ENCODE data around the gene ALPL.

DNA sequence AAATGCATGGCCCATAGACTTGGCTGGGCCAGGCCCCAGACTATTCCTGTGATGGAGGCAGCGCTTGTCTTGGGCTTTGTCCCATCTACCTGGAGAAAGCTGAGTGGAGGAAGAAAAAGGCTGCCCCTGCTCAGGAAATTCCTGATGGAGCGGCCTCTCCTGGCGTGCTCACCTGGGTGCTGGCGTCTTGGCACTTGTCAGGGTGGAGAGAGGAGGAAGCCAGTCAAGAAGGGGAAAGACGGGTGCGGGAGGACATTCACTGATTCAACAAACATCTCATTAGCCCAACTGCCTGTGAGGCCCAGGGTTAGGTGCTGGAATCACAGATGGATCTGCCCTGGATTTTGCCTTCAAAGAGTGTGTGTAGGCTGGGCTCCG is 16.1 kb downstream of the ALPL start:
- no peak for TF ChIP-seq EZH2 (IDR thresholded peaks at IDR 0.05; ENCODE audit: borderline replicate concordance, insufficient read depth, low read length, poor library complexity, severe bottlenecking)
- TF ChIP-seq, protein P1, sequence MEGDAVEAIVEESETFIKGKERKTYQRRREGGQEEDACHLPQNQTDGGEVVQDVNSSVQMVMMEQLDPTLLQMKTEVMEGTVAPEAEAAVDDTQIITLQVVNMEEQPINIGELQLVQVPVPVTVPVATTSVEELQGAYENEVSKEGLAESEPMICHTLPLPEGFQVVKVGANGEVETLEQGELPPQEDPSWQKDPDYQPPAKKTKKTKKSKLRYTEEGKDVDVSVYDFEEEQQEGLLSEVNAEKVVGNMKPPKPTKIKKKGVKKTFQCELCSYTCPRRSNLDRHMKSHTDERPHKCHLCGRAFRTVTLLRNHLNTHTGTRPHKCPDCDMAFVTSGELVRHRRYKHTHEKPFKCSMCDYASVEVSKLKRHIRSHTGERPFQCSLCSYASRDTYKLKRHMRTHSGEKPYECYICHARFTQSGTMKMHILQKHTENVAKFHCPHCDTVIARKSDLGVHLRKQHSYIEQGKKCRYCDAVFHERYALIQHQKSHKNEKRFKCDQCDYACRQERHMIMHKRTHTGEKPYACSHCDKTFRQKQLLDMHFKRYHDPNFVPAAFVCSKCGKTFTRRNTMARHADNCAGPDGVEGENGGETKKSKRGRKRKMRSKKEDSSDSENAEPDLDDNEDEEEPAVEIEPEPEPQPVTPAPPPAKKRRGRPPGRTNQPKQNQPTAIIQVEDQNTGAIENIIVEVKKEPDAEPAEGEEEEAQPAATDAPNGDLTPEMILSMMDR (IDR thresholded peaks at IDR 0.05; ENCODE audit: poor library complexity, severe bottlenecking) = no peak
- TF ChIP-seq, protein P2, sequence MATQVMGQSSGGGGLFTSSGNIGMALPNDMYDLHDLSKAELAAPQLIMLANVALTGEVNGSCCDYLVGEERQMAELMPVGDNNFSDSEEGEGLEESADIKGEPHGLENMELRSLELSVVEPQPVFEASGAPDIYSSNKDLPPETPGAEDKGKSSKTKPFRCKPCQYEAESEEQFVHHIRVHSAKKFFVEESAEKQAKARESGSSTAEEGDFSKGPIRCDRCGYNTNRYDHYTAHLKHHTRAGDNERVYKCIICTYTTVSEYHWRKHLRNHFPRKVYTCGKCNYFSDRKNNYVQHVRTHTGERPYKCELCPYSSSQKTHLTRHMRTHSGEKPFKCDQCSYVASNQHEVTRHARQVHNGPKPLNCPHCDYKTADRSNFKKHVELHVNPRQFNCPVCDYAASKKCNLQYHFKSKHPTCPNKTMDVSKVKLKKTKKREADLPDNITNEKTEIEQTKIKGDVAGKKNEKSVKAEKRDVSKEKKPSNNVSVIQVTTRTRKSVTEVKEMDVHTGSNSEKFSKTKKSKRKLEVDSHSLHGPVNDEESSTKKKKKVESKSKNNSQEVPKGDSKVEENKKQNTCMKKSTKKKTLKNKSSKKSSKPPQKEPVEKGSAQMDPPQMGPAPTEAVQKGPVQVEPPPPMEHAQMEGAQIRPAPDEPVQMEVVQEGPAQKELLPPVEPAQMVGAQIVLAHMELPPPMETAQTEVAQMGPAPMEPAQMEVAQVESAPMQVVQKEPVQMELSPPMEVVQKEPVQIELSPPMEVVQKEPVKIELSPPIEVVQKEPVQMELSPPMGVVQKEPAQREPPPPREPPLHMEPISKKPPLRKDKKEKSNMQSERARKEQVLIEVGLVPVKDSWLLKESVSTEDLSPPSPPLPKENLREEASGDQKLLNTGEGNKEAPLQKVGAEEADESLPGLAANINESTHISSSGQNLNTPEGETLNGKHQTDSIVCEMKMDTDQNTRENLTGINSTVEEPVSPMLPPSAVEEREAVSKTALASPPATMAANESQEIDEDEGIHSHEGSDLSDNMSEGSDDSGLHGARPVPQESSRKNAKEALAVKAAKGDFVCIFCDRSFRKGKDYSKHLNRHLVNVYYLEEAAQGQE (IDR thresholded peaks at IDR 0.05; ENCODE audit: borderline replicate concordance) = no peak

All from neural cell (in vitro differentiated cells).